ENCODE measurements around the gene GOPC.

The GOPC gene

DNA sequence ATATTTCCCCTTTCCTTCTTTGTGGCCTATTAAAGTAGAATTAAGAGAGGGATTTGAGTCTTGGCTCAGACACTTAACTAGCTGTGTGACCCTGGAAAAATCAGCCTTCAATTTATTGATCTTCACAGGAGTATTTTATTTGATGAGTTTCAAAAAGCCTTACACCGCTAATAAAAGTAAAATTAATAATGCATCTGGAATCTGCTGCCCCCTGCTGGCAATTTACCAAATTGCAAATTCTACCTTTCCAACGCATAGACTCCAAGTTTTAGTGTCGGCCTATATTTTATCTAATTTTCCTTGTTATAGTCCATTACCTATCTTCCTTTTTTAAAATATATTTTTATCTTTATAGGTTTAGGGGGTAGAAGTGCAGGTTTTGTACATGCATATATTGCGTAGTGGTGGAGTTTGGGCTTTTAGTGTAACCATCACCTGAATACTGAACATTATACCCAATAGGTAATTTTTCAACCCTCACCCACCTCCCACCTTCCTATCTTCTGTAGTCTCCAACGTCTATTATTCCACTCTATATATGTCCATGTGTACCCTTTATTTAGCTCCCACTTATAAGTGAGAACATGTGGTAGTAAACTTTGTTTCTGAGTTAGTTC, 46.3 kb downstream of the GOPC start:
- TF ChIP-seq, protein P1, sequence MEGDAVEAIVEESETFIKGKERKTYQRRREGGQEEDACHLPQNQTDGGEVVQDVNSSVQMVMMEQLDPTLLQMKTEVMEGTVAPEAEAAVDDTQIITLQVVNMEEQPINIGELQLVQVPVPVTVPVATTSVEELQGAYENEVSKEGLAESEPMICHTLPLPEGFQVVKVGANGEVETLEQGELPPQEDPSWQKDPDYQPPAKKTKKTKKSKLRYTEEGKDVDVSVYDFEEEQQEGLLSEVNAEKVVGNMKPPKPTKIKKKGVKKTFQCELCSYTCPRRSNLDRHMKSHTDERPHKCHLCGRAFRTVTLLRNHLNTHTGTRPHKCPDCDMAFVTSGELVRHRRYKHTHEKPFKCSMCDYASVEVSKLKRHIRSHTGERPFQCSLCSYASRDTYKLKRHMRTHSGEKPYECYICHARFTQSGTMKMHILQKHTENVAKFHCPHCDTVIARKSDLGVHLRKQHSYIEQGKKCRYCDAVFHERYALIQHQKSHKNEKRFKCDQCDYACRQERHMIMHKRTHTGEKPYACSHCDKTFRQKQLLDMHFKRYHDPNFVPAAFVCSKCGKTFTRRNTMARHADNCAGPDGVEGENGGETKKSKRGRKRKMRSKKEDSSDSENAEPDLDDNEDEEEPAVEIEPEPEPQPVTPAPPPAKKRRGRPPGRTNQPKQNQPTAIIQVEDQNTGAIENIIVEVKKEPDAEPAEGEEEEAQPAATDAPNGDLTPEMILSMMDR (IDR thresholded peaks at IDR 0.05; ENCODE audit: extremely low read depth, missing control alignments), result peak; percentile 51
- DNase-seq (ENCODE audit: low spot score), result peak; percentile 33

DNA sequence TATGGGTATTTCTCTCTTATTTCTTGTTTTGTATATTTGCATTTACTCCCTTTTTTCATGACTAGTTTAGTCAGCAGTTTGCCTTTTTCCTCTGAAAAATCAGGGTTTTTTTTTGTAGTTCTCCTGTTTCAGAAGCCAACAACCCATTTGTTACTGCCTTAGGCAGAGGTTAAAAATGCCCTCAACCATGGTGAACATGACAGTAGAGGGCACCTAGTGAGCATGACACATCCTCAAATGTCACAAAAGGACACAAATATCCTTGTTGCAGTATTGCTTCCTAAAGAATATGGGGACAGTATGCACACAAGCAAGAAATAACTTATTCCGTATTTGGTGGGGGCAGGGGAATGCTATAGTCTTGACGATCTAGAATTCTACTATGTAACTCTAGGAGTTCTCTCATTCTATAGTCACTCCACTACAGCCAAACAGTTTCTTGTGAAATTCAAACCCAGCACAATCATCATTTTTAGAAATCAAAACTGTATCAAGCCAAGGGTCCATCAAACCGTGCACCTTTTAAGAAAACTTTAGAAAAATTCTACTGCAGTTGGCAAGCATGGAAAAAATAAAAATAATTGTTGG, 47.0 kb downstream of the GOPC start:
- DNase-seq (ENCODE audit: low spot score), result no peak
- TF ChIP-seq, protein P1 (IDR thresholded peaks at IDR 0.05; ENCODE audit: extremely low read depth, missing control alignments), result no peak

DNA sequence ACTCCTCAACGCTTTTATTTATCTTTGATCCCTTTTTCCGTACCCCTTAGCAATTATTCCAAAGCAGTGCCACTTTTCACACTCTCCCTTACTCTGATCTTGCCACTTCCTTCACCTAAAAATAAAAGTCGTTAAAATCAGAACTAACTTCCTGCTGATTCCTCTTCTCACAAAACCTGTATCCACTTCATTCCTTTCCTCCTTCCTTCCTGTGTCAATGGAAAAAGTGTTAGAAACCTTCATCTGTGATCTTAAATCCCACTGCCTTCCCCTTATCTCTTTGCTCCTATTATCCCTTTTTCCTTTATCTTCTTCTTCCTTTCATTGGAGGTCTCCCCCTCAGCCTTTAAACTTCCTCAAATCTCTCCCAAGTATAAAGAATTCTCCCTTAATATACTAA, 49.2 kb downstream of the GOPC start:
- DNase-seq (ENCODE audit: low spot score), result no peak
- TF ChIP-seq, protein P1 (IDR thresholded peaks at IDR 0.05; ENCODE audit: extremely low read depth, missing control alignments), result no peak

DNA sequence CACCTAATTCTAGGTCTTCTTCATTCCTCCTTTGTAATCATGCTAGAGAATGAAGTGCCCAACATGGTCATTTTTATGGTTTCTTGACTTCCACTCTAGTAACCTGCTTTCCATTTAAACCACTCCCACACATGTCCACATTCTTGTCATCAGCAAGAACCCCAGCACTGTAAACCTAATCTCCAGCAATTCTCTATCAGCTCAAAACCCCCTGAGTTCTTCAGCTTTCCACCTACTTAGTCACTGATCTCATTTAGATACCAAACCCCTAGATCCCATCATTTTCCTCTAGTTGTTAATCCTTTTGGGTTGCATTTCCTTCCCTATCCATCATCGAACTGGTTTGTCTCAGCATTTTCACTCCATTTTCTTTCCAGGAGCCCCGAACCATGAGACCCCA, 49.7 kb downstream of the GOPC start:
- TF ChIP-seq, protein P1 (IDR thresholded peaks at IDR 0.05; ENCODE audit: extremely low read depth, missing control alignments), result no peak
- DNase-seq (ENCODE audit: low spot score), result no peak

DNA sequence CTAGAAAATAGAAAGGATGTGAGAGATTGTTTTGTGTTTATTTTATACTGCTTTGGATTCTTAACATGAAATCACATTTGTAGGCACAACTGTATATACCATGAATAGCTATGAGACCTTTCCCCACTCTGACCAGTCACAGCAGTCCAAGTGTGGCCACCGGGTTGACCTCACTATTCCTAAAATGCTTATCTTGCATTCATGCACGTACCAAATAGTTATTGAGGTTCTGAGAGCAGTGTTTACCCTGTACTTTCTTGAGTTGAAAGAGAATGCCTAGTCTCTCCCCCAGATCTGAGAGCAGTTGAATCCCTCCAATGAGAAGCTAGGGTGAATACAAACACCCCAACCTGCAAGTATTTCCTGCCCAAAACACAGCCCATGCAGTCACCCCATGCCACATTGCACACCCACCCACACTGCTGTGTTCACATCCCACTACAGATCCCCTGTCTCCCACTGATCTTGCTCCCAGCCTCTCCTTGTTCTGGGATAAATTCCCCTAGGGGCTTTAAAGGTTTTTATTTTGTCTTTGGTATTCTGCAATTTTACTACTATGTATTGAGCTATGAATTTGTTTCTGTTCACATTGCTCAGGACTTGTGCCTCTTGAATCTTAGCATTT, 51.6 kb downstream of the GOPC start:
- TF ChIP-seq, protein P1 (IDR thresholded peaks at IDR 0.05; ENCODE audit: extremely low read depth, missing control alignments), result no peak
- DNase-seq (ENCODE audit: low spot score), result no peak

DNA sequence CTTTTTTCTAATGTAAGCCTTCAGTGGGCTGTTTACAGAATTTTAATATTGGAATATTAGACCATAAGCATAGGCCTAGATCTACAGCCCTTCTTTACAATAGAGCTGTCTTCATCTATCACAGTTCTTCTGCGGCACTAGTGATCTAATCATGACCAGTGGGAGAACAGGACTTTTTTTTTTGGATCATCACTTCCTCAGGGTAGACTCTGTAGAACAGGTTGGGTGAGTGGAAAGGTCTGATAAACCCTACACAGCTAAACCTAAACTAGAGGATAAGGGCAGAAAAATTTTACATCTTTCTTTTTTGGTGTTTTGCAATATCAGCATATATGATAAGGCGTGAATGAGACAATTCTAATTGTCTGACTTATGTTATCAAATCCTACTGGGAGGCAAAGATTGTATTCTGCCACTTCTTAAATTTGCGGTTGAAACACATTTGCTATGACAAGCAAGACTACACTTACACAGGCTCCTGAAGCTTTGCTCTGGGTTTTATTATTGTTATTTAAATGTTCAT, 52.2 kb downstream of the GOPC start:
- TF ChIP-seq, protein P1 (IDR thresholded peaks at IDR 0.05; ENCODE audit: extremely low read depth, missing control alignments), result no peak
- no peak for DNase-seq (ENCODE audit: low spot score)

DNA sequence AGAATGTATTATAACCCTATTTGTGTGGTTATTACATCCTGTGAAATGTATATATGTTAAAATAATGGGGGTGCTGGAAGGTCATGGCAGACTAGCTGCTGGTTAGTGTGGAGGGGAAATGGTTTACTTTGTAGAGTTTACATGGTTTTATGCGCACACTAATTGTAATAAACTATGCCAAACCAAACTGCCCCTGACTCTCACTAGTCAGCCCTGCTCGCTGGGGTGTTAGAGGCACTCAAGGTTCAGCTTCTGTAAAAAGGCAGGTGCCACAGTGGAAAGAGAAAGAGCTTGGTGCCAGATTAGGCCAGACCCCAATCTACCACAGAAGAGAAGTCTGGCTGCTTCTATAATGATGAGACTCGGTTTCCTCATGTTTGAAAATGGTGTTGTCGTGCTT, 52.7 kb downstream of the GOPC start:
- TF ChIP-seq, protein P1 (IDR thresholded peaks at IDR 0.05; ENCODE audit: extremely low read depth, missing control alignments), result no peak
- no peak for DNase-seq (ENCODE audit: low spot score)
